ENCODE results near the gene STIM2.

GRCh38 chr4:26996745-26997144 is 136.1 kb downstream of the STIM2 start:
- TF ChIP-seq, protein P1, sequence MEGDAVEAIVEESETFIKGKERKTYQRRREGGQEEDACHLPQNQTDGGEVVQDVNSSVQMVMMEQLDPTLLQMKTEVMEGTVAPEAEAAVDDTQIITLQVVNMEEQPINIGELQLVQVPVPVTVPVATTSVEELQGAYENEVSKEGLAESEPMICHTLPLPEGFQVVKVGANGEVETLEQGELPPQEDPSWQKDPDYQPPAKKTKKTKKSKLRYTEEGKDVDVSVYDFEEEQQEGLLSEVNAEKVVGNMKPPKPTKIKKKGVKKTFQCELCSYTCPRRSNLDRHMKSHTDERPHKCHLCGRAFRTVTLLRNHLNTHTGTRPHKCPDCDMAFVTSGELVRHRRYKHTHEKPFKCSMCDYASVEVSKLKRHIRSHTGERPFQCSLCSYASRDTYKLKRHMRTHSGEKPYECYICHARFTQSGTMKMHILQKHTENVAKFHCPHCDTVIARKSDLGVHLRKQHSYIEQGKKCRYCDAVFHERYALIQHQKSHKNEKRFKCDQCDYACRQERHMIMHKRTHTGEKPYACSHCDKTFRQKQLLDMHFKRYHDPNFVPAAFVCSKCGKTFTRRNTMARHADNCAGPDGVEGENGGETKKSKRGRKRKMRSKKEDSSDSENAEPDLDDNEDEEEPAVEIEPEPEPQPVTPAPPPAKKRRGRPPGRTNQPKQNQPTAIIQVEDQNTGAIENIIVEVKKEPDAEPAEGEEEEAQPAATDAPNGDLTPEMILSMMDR (IDR thresholded peaks at IDR 0.05; ENCODE audit: borderline replicate concordance, extremely low read depth, low read length, poor library complexity, severe bottlenecking): no peak
- no peak for TF ChIP-seq EZH2 (IDR thresholded peaks at IDR 0.05; ENCODE audit: borderline replicate concordance, low read depth, low read length, severe bottlenecking)

Measured in DND-41 (cell line).